ENCODE results near the gene IRS1.

DNA sequence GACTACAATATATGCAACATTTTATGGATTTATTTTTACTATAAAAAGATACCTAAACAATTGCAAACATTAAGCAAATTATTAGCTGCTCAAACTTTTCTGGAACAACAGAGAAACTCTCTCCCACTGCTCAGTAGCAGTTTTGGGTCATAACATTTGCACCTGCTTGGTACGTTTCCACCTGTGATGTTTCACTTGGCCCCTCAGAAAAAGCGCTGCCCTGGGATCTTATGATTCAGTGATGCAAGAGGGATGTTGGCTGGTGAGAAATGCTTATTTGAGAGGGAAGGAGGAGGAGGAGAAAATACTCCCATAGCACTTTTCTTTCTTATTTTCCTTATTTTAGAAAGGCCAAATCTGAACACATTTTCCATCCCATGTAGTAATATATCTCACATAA lies 9.2 kb downstream of the IRS1 start:
- TF ChIP-seq, protein P1, sequence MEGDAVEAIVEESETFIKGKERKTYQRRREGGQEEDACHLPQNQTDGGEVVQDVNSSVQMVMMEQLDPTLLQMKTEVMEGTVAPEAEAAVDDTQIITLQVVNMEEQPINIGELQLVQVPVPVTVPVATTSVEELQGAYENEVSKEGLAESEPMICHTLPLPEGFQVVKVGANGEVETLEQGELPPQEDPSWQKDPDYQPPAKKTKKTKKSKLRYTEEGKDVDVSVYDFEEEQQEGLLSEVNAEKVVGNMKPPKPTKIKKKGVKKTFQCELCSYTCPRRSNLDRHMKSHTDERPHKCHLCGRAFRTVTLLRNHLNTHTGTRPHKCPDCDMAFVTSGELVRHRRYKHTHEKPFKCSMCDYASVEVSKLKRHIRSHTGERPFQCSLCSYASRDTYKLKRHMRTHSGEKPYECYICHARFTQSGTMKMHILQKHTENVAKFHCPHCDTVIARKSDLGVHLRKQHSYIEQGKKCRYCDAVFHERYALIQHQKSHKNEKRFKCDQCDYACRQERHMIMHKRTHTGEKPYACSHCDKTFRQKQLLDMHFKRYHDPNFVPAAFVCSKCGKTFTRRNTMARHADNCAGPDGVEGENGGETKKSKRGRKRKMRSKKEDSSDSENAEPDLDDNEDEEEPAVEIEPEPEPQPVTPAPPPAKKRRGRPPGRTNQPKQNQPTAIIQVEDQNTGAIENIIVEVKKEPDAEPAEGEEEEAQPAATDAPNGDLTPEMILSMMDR (optimal IDR thresholded peaks at IDR 0.05 in 1 of 3, IDR thresholded peaks at IDR 0.05 in 1 of 3, conservative IDR thresholded peaks at IDR 0.05 in 1 of 3; ENCODE audit: extremely low read depth in 1 of 3, insufficient read depth in 2 of 3, low read length in 3 of 3): no peak
- TF ChIP-seq EZH2 (IDR thresholded peaks at IDR 0.05; ENCODE audit: low read length): no peak

Measured in keratinocyte (primary cell).